ENCODE measurements around the gene HSD3B1.
"Not testable (repeated sequence)": the region's sequence is repeated elsewhere in the genome, so short reads cannot be mapped to it uniquely, and the experiment has no call there.

The HSD3B1 gene

GRCh38 chr1:119556423-119556822 lies 49.4 kb downstream of the HSD3B1 start:
- DNase-seq: no peak

DNA sequence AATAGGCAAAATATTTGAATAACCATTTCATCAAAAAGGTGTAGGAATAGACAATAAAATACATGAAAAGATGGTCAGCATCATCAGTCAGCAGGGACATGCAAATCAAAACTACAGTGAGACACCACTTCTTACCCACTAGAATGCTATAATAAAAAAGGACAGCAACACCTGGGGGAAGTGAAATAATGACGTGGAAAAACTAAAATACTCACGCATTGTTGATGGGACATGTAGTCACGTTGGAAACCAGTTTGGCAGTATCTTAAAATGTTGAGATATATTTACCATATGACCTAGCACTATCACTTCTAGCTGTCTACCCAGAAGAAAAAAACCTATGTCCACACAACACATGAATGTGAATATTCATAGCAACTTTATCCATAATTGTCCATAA lies 53.4 kb downstream of the HSD3B1 start:
- not testable (repeated sequence) for DNase-seq

GRCh38 chr1:119564548-119564947 lies 57.5 kb downstream of the HSD3B1 start:
- DNase-seq: no peak

Measured in fibroblast of skin of back (primary cell).